ENCODE data around the gene CD302. TPM values are rescaled to one million over a fixed set of nuclear protein-coding genes. Genes with fewer than 3 reads are reported as not detected.

The CD302 gene
- total and polyA plus RNA-seq, 2 of the 8 experiments (the other 6 are each of a cell fraction or from before 2014, with no cell fraction given): 0.76 to 0.79 TPM

DNA sequence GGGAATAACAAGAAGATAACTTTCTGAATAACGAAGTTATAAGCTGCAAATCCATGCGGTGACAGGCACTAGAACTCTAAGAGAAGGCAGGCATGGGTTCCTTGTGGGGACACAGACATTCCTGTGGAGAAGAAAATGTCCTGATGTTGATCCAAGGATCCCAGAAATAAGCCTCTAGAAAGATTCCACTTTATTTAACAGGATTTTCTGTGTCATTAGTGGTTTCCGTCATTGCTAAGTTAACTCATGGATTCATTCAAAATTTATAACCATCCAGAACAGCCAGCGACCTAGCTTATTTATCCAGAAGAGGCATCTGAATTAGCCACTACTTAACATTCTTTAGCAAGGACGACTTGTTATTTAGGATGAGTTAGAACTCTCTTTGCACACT, 10.0 kb upstream of the CD302 start:
- WGBS, 2 experiments (ENCODE audit: extremely low coverage in 1 of 2, insufficient coverage in 1 of 2, insufficient read length in 1 of 2, insufficient replicate concordance in 2 of 2, low coverage in 1 of 2, low lambda C conversion rate in 2 of 2, missing lambda C conversion rate in 1 of 2): 82% methylated on average over 5 of the region's 5 CpGs; no CpG with 5 or more reads in 1 of the 2 experiments
- H3K27ac ChIP-seq (ENCODE audit: low read depth, low read length): no peak overlapping the region
- H2BK12ac ChIP-seq (ENCODE audit: low read depth, low read length): no peak overlapping the region
- H3K4ac ChIP-seq (replicated peaks; ENCODE audit: insufficient read length, low read depth, low read length): no peak overlapping the region
- H3K23ac ChIP-seq (ENCODE audit: insufficient read length): no peak overlapping the region
- POLR2A ChIA-PET (ENCODE audit: partially characterized antibody): no interaction called here
- no peak overlapping the region for H3K4me2 ChIP-seq (ENCODE audit: insufficient read depth in 1 of 2, low read depth in 2 of 2, low read length in 2 of 2)
- H2AK5ac ChIP-seq (ENCODE audit: low read depth, low read length): no peak overlapping the region
- H3K23me2 ChIP-seq (ENCODE audit: low read depth, low read length): no peaks in the 10 kb centered on the region
- no peak for FAIRE-seq
- H2BK15ac ChIP-seq (ENCODE audit: low read length): no peak overlapping the region
- no peak overlapping the region for H4K5ac ChIP-seq (ENCODE audit: insufficient read length, low read depth, low read length)
- H2BK20ac ChIP-seq (ENCODE audit: low read length): no peak overlapping the region
- no peaks in the 10 kb centered on the region for H3K36me3 ChIP-seq (ENCODE audit: control insufficient read depth in 2 of 4, insufficient read depth in 4 of 4, low read length in 3 of 4)
- H3K56ac ChIP-seq (replicated peaks; ENCODE audit: insufficient read length, low read depth, low read length): no peak overlapping the region
- H3K18ac ChIP-seq (ENCODE audit: extremely low read depth, low read length): no peak overlapping the region
- H4K20me1 ChIP-seq (replicated peaks in 1 of 2; ENCODE audit: control insufficient read depth in 1 of 2, insufficient read depth in 2 of 2, low read length in 2 of 2): no peaks in the 10 kb centered on the region
- H3K4me1 ChIP-seq (replicated peaks in 1 of 4; ENCODE audit: control insufficient read depth in 3 of 4, insufficient read depth in 4 of 4, low read length in 3 of 4): no peaks in the 10 kb centered on the region; a peak in 1 of 7 replicates
- no peak overlapping the region for H2BK5ac ChIP-seq (ENCODE audit: low read depth, low read length)
- CTCF ChIA-PET (ENCODE audit: partially characterized antibody): interaction anchor here (0.6 to 4.3 kb wide), 27 partner anchors 8 to 1256 kb away, joined by 3 to 27 read pairs (median 3); partner anchors contain the start of genes CD302 and LY75
- no peak for DNase-seq (ENCODE audit: low read depth in 1 of 2, low spot score in 2 of 2)
- no peak overlapping the region for H2BK120ac ChIP-seq (replicated peaks; ENCODE audit: low read depth, low read length)
- H3K9ac ChIP-seq (replicated peaks in 1 of 4; ENCODE audit: extremely low read depth in 1 of 4, low read depth in 3 of 4, low read length in 3 of 4): no peak overlapping the region
- no peak for TF ChIP-seq RXRA (IDR thresholded peaks at IDR 0.05; ENCODE audit: insufficient read depth, low read depth, low read length)
- no peak for TF ChIP-seq HDAC6 (IDR thresholded peaks at IDR 0.05; ENCODE audit: low read depth, low read length)
- no peak for TF ChIP-seq SAP30 (IDR thresholded peaks at IDR 0.05; ENCODE audit: insufficient read depth, insufficient replicate concordance, low read length)
- no peak for TF ChIP-seq CTBP2 (IDR thresholded peaks at IDR 0.05; ENCODE audit: borderline replicate concordance, insufficient read depth, insufficient read length, low read length)
- H3K27me3 ChIP-seq (replicated peaks in 1 of 4; ENCODE audit: control insufficient read depth in 3 of 4, extremely low read depth in 1 of 4, insufficient read depth in 3 of 4, low read length in 3 of 4): no peaks in the 10 kb centered on the region
- H3K9me3 ChIP-seq (ENCODE audit: insufficient read depth in 2 of 2, low read depth in 1 of 2, low read length in 1 of 2): no peaks in the 10 kb centered on the region
- no peak overlapping the region for H2AFZ ChIP-seq (ENCODE audit: low read length)
- no peak overlapping the region for H4K8ac ChIP-seq (ENCODE audit: extremely low read depth, insufficient read depth, low read length)
- no peaks in the 10 kb centered on the region for H3K79me1 ChIP-seq (ENCODE audit: low read depth, low read length)
- H4K91ac ChIP-seq (replicated peaks; ENCODE audit: insufficient read length, low read length): no peak overlapping the region
- no peak overlapping the region for H3K14ac ChIP-seq (ENCODE audit: insufficient read length)
- no peak overlapping the region for H3K4me3 ChIP-seq (ENCODE audit: extremely low read depth in 1 of 4, insufficient read depth in 2 of 4, low read depth in 3 of 4, low read length in 4 of 4)
- H3K79me2 ChIP-seq (ENCODE audit: control insufficient read depth in 1 of 2, insufficient read depth in 2 of 2, low read length in 2 of 2): no peaks in the 10 kb centered on the region
